GM12892 (cell line): ENCODE results near the gene ITGA3.

Source experiments
- POLR2A ChIP-seq: IDR thresholded peaks from 2 replicates; pipeline ENCODE4 v1.6.1; 2011; ENCODE audit warnings: low read depth, low read length, control low read depth
- POLR2AphosphoS5 ChIP-seq: IDR thresholded peaks from 2 replicates; pipeline ENCODE4 v1.6.1; 2011; ENCODE audit warnings: low read depth, low read length, control low read depth
- TAF1 ChIP-seq: IDR thresholded peaks from 2 replicates; pipeline ENCODE4 v1.6.1; 2011; ENCODE audit warnings: low read depth, mild to moderate bottlenecking, control low read depth, low read length, borderline replicate concordance

- no peak for TF ChIP-seq POLR2A
- no peak for TF ChIP-seq TAF1
- no peak for TF ChIP-seq POLR2AphosphoS5
Measured at GRCh38 chr17:50020841-50021599, 34.9 kb upstream of the ITGA3 start.
